ENCODE data around the gene APOBEC2.

APOBEC2 gene

DNA sequence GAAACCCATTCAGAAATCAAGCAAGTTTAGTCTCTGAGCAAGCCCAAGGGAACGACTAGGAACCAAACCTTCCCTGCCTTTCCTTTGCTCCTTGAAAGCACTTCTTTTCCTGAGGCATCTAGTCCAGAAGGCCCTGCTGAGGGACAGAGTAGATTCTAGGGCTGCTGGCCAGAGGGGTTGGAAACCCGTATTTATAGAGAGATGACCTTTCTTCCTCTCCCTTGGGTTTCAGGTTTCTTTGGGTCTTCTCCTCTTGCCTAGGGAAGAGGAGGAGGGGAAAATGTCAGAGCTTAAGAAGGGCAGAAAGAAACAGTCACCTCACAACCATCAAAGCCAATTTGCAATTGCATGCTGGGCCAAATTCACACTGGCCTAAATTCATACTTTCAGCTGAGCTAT, 5.8 kb downstream of the APOBEC2 start:
- DNase-seq (ENCODE audit: low read depth in 2 of 2), result no peak

DNA sequence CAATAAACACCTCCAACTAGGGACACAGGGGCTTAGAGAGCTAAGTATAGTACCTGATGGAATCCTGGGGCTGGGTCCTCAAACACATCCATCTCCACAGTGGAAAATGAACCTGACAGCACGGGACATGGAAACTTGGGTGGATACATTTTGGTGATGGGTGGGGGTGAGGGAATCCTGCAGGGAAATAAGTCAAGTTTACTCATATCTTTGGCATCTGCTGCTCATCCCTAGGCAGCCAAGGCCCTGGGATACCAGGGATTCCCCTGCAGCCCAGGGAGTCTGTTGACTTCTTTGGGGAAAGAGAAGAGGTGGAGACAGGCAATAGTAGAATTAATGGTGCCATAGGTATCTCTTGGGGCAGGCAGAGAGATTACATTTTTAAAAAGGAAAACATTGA, 6.6 kb downstream of the APOBEC2 start:
- no peak for DNase-seq (ENCODE audit: low read depth in 2 of 2)

DNA sequence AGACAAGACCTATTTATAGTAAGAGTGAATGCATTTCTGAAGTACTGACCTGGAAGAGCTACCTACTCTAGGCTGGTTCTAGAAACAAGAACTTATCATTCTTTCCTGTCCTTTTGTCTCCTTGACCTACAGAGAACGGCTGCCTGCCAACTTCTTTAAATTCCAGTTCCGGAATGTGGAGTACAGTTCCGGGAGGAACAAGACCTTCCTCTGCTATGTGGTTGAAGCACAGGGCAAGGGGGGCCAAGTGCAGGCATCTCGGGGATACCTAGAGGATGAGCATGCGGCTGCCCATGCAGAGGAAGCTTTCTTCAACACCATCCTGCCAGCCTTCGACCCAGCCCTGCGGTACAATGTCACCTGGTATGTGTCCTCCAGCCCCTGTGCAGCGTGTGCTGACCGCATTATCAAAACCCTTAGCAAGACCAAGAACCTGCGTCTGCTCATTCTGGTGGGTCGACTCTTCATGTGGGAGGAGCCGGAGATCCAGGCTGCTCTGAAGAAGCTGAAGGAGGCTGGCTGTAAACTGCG, 8.3 kb downstream of the APOBEC2 start:
- DNase-seq (ENCODE audit: low read depth in 2 of 2), result no peak

DNA sequence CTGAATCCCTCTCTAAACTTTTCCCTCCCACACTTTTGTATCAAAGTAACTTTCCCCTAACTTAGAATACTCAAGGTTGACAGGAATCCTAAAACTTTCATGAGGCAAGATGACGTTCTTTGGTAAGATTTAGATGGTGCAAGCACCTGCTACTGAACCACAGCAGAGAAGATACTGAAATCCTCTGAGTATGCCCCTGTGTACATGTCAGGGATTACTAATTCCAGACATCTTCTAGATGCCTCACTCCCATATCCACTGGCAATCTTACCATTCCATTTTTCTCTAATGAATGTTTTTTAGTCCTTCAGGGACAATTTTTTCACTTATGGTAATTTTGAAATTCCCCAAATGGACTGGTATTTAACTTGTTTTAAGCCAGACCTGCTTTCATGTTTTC, 9.1 kb downstream of the APOBEC2 start:
- no peak for DNase-seq (ENCODE audit: low read depth in 2 of 2)

DNA sequence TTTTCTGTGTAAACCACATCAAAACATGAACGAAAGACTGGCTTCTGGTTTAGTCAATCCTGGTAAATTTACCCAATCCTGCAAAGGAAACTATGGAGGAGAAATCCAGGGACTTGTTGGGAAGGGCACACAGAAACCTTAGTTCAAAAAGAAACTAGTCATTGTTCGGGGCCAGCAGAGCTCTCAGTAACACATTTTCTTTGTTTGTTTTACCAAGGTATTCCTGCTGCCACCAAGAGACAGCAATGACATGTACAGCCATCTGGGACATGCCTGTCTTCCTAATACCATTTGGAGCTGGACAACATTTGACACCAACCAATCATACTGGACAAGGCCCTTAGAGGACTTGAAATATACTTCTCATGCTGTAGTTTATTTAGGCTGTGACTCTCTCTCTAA, 10.9 kb downstream of the APOBEC2 start:
- no peak for DNase-seq (ENCODE audit: low read depth in 2 of 2)

DNA sequence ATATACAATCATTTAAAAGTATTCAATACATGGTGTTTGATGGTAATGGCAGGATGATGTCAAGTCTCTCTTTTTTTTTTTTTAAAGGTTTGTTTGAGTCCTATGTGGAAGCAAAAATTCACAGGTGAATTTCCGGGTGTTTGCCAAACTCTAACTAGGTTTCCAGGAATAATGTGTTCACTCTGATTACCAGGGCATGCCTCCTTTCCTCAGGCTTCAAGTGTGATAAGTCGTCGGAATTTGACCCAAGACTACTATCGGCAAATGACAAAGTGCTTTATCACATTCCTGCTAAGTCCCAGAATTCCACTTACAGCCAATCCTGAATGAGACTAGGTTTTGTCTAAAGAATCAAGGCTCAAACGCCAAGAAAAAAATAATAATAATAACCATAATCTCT, 11.8 kb downstream of the APOBEC2 start:
- no peak for DNase-seq (ENCODE audit: low read depth in 2 of 2)

DNA sequence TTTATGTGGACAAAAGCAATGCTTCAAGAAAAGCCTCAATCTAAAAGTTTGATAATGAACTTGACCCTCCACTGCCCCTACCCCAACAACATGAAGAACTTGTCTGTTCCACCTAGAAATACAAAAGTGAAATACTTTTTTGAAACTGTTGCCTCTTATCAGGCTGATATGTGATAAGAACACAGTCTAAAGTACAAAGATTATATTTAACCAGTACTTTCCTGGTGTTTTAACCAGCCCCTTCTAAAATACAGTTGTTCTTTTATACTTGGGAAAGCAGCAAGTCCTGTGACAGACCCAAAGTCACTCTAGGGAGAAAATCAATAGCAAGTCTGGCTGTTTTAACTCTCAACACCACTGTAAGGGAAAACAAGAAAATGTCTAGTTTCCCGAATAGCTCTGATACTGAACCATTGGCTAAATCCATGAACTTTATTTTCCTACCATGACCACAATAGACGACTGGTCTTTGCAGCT, 12.6 kb downstream of the APOBEC2 start:
- DNase-seq (ENCODE audit: low read depth in 2 of 2), result no peak

DNA sequence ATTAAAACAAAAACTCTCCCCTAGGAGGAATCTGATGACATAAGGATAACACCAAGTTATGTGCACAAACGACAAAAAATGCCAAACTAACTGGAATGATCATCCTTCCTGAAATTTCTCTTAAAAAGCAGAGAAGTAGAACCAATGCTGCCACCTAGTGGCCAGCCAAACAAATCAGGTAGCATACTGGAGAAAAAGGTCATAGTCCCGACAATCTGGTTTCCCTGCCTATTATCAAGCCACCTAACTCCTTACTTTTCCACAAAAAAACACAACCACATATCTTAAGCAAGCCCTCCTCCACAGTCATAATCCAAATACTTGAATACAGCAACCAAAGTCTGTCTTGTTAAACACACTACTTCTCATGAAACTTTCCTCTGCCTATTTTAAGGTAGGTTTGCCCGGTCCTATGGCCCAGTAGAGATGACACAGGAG, 13.9 kb downstream of the APOBEC2 start:
- peak in 1 of 2 donors; percentile 47 for DNase-seq (ENCODE audit: low read depth in 2 of 2)

DNA sequence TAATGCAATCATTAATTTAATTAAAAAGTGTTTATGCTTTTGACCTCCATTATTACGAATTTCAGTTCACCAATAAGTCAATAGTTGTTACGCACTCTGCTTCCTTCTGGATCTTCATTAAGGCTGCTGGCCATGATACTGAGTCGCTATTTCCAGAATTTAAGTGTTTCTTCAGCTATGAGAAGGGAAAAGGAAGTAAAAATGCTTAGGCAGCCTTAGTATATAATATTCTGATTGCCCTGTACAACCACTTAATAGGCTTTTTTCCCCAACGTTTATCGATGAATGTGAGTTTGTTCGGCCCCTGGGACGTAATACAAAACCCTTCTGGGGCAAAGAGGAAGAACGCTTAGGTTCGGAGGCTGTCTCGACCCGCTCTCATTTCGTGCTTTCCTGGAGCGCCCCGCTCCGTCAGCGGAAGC, 18.5 kb downstream of the APOBEC2 start:
- no peak for DNase-seq (ENCODE audit: low read depth in 2 of 2)

DNA sequence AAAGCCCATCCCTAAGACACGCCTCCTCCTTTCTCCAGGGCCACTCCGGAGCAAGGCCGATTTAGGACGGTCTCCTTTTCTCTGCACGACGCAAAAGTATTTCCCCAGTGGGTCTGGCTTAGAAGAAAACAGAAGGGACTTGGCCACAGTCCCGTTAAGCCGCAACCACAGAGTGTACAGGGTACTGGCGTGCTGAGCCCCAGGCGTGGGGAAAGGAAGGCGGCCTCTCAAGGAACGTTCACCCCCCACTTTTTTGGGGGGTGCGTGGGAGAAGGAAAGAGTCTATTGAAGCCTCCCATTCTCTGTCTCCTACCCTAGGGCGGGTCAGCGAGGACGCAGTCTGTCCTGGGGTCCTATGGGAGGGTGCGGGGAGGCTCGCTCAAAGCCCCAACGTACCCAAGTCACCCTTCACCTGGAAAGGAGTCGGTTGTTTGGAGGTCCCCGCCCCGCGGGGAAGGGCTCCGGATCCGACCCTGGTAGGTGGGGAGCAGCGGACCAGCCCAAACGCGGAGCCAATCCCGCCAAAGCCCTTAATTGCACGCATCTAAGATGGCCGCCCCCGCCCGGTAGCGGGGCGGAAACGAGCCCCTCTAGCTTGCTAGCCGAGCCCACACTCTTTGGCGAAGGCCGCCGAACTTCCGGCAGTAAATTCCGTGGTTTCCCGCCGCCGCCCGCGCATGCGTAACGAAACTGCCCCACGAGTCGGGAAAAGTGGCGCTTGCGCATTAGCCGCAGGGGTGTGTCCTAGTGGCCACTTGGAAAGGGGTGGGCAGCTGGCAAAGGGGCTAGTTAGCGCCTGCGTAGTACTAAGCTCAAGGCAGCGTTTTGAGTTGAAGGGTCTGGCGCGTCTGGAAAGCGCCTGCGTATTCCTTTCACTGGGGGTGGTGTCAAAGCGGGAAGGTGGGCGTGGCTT, 19.2 kb downstream of the APOBEC2 start, which contains the start of gene OARD1:
TSS of gene OARD1 (minus strand) at position 434 of the 913 bp plus-strand sequence. CDS start 722 bp downstream, outside the sequence.
- peak; percentile 99 to 100 for DNase-seq (ENCODE audit: low read depth in 2 of 2)

DNA sequence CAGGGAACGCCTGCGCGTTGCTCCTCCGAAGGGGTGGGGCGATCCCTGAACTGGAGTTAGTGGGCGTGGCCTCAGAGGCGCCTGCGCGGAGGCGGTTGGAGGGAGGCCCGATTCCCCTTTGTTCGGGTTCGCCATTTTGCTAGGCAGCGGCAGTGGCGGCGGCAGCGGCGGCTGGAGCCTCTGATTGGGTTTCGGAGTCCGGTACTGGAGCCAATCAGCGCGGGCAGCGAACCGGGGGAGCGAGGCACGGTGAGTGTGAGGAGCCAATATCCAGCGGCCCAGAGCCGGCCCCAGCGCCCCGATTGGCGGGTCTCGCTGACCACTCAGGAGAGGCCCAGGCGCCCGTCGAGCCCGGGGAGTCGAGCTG, 19.8 kb downstream of the APOBEC2 start, which contains the start of gene NFYA:
TSS of gene NFYA (plus strand) at position 139 of the 367 bp plus-strand sequence. CDS start 6,116 bp downstream, outside the sequence.
- peak in 1 of 2 donors; percentile 100 for DNase-seq (ENCODE audit: low read depth in 2 of 2)

DNA sequence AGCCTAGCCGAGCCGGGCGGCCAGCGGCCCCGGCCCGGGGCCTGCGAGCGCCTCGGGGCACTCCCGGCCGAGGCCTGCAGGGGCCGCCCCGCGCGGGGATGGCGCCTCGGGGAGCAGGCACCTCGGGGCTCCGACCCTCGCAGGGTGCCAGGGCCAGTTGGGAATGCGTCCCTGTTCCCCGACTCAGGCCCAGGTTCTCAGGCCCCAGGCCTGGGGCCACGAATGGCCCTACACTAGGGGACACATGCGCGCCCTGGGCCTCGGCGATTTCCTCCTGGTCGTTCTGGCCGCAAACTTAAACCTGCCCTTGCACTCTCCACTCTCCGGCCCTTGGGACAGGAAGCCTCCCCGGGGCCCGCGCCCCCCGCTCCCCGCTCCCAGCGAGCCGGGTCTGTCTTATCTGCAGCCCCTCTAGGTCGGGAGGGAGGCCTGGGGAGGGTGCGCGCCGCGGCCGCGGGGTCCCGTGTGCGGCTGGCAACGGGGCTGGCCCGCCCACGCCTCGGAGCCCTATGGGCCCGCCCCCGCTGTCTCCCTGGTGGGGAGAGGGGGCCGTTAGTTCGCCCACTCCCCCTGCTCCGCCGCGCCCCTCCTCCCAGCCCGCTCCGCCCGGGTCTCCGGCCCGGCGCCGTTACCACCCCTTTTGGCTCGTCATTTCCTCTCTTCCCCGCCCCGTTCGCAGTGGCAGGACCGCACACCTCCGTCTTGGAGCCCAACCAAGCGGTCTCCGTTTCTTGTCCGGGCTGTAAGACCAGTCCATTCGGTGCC, 20.4 kb downstream of the APOBEC2 start:
- peak; percentile 53 to 64 for DNase-seq (ENCODE audit: low read depth in 2 of 2)

DNA sequence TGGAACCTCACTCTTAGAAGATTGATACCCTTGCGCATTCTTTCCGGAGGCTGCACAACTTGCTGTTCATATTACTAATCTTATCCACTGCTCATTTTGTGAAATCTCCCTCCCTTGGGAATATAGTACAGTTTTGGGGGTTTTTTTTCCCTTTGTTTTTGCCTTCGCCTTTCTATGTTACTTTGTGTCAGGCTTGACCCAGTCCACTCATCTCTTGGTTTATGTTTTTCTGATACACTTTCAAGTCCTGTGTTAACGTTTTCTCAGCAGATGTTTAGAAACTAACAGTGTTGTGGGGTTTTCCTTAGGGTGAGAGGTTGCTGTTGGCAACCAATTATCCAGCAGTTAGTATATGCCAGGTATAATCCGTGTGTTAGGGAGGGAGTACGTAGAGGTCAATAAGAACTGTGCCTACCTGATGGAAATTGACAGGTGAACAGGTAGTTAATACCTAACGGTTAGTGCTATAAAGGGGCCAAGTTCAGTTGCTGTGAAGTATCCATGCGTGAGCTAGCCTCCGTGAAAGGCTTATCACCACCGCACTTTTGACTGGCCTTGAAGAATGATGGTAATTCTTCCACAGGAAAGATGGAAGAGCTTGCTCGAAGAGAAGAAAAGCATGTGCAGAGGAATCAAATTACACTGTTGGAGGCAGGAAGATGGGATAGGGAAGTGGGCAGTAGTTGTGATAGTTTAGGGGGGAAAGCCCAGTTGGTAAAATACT, 21.1 kb downstream of the APOBEC2 start:
- no peak for DNase-seq (ENCODE audit: low read depth in 2 of 2)

DNA sequence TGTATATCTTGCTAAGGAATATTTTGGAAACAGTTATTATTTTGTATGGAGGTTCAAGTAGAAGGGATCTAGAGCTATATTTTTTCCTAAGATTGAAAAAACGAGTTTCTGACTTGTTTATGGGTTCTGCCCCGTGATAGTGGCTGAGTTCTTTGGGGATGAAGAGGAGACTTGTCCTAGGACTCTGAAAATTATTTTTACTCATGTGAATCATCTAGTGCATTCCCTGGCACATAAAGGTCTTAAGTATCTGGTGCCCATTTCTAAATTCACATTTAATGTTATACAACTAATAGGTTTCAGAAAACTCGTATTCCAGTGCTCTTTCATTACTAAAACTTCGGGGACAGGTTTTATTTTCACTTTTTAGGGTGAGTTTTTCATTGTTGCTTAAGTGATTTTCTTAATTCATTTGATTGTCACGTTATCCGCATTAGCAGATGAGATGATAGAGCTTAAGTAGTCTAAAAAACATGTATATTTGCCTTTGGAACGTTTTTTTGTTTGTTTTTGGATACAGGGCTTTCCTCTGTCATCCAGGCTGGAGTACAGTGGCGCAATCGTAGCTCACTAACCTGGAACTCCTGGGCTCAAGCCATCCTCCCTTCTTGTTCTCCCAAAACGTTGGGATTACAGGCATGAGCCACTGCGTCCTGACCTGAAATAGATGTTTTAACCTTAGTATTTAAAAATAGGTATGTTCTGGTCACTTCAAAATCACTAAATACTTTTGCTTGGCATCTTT, 21.9 kb downstream of the APOBEC2 start:
- DNase-seq (ENCODE audit: low read depth in 2 of 2), result no peak

DNA sequence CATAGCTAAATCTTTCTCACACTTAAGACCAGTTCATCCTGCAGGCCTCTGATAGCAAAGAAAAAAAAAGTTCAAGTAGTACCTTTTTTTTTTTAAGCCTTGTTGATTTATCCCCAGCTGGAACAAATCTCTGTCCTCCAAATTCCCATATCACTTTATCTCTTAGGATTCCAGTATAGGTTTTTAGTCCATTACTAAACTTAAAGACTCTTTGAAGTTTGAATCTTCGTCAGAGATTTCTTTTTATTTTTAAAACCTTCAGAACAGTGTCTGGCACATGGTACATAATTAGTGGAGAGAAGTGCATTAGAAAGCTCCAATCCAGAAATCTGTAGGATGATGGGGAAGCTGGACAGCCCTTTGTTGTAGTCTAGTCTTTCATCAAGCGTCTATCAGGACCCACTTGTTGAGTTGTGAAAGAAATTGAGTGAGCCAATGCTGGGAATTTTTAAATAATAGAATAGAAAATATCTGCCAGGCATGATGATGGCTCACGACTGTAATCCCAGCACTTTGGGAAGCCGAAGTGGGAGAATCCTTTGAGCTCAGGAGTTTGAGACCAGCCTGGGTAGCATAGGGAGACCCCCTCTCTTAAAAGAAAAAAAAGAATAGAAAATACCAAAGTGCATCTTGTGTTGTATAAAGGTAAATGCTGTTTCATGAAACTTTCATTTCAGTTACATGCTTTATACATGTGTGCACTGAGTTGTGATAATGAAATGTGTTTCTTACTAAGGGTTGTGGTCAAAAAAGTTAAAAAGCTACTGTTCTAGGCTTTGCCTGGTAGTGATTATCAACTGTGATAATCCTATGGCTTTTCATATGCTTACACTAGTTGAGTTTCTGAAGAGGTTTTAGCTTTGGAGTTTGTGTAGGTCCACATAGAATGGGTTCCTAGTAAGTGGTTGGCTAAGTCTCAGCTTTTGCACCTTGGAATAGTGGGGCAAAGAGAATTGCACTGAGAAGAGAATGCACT, 22.9 kb downstream of the APOBEC2 start:
- no peak for DNase-seq (ENCODE audit: low read depth in 2 of 2)

DNA sequence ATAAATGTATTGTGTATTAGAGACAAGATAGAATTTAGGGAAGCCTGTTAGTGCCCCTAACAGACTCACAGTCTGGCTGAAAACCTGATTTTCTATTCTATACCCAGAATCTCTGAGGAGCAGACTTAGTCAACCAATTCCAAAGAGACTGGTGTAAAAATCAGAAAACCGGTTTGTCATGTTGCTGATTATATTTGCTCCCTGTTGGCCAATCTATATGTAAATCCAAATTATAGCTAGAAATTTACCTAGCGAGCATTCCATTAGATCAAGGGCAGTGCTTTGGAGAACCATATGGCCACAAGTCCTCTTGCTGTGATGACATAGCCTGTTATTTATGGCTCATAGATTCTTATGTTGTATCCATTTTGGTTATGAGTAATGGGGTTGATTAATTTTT, 24.5 kb downstream of the APOBEC2 start:
- DNase-seq (ENCODE audit: low read depth in 2 of 2), result no peak

DNA sequence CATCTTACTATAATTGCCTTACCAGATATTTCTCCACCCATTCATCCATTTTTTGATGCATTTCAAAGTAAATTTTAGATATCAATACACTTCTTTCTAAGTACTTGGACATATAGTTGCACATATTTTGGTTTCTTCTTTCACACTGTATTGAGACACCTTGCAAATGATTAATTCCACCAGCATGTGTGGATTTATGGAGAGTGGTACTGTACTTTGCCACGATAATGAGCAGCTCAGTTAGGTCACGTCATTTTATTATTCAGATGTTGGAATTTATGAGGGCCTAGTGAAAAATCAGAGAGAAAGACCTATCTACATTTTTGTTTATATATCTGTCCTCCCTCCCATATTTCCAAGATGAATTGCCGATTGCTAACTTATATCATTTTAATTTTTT, 25.1 kb downstream of the APOBEC2 start:
- no peak for DNase-seq (ENCODE audit: low read depth in 2 of 2)

DNA sequence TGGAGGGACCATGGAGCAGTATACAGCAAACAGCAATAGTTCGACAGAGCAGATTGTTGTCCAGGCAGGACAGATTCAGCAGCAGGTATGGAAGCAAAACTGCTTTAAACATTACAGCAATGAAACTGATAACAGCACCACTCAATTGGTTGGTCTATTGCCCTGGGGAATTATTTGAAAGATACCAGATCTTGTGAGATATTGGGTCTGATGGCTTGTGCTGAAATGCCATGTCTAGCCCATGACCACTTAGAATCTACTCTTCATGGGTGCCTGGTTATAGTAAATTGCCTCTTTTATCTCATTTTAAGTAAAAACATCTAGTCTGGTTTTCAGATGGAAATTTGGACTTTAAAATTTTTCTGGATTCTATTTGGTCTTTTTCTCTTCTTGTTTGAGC, 26.1 kb downstream of the APOBEC2 start:
- DNase-seq (ENCODE audit: low read depth in 2 of 2), result no peak

DNA sequence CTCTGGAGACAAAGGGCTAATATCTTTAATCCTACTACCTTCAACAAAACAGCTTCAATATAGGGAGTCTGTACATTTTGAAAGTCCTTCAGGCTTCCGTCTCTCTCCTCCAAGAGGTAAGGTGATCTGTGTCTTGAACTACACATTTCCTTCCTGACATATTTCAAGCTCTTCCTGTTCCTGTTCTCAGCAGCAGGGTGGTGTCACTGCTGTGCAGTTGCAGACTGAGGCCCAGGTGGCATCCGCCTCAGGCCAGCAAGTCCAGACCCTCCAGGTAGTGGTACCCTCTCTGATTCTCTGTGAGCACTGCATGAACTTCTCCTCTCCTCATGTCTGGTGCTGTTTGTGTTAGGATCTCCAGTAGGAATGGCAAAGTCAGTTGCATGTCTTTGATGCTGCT, 27.6 kb downstream of the APOBEC2 start:
- DNase-seq (ENCODE audit: low read depth in 2 of 2), result no peak

DNA sequence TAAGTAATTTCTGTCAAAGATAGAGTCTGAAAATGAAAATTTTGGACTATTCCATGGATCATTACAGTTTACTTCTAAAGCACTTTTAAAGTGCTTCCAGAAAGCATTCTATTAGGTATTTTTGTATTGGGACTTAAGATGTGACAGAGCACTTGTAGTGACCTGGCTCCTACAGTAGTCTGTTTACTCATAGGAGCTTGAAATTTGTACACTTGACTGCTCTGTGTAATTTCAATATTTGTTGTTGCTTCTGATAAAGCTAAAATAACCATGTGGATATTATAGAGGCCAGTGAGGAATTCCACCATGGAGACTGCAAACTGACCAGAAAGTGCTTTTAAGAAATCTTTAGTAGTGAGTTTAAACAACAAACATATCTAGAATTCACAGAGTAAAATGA, 30.1 kb downstream of the APOBEC2 start:
- DNase-seq (ENCODE audit: low read depth in 2 of 2), result no peak
